Spleen (tissue), 7 donors: Measurements from ENCODE around the gene ZFYVE28.

Experiments
- CTCF ChIP-seq, 11 experiments: fragments of 200-600 bp in 7 of 11; fragments of 450-650 bp in 4 of 11; sonication (generic) in 4 of 11; IDR thresholded peaks in 8 of 11; conservative IDR thresholded peaks in 3 of 11; 1 replicate in 7 of 11; 2 replicates in 4 of 11; pipeline versions ENCODE4 v1.4.0 to v1.8.0; 2016 to 2021; ENCODE audit warnings: antibody characterized with exemption in 11 of 11, inconsistent platforms in 4 of 11, mild to moderate bottlenecking in 1 of 11
- POLR2A ChIP-seq, 3 donors: fragments of 450-650 bp; IDR thresholded peaks; one replicate each; pipeline ENCODE4 v1.5.1; 2017; ENCODE audit warnings: antibody characterized with exemption in 3 of 3, mild to moderate bottlenecking in 1 of 3
- POLR2AphosphoS5 ChIP-seq, 3 donors: sonication (generic); formaldehyde crosslinking; IDR thresholded peaks; one replicate each; pipeline ENCODE4 v1.5.1; 2017; ENCODE audit warnings: antibody characterized with exemption in 3 of 3
- donor health status: DM: no; HTN: no; CAD: no; lungs with moderate emphysema.
- donor health status: DM: no; HTN: no; CAD: no.
- donor health status: DM: no; HTN: no; CAD: no.

DNA sequence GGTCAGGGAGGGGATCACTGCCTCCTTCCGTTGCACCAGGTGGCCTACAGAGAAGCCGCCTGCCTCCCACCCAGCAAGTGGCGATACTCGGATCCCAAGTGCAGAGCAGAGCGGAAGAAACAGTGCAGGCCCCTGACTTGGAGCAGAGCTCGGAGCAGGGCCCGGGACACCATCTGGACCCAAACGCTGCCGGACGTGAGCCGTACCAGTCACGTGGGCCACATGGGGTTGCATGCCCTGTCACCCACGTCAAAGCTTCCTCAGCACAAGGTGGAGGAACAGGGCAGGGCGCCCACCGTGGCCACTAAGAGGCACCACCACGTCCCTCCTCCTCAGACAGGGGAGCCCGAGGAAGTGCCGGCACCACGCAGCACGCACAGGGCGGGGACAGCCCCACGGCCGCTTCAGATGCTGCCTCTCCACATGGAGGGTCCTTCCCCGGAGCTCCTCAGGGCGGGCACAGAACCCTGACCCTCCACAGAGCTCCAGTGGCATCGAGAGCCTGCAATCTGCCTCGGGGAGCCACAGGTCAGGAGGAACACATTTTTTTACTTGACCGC, 18.7 kb downstream of the ZFYVE28 start:
- TF ChIP-seq POLR2AphosphoS5 (IDR thresholded peaks at IDR 0.05) (no peak), POLR2A (IDR thresholded peaks at IDR 0.05) (no peak), CTCF (IDR thresholded peaks at IDR 0.05 in 8 of 11, conservative IDR thresholded peaks at IDR 0.05 in 3 of 11) (no peak)
